DOHH2 (cell line): ENCODE data around the gene LIMS1.

ENCODE experiments used
- H3F3A ChIP-seq: fragments of 200-600 bp; sonication (generic), shearing (Covaris generic); 2 replicates; pipeline ENCODE4 v1.6.0; 2016; ENCODE audit warnings: antibody characterized with exemption, mild to moderate bottlenecking; ENCODE audit not compliant: control insufficient read depth, insufficient read depth
- H3K27ac ChIP-seq: fragments of 200-600 bp; sonication (generic); 2 replicates; pipeline ENCODE4 v1.5.1; 2014; ENCODE audit warnings: low read depth, mild to moderate bottlenecking, low read length, moderate library complexity
- H3K27me3 ChIP-seq: fragments of 200-600 bp; sonication (generic); 2 replicates; pipeline ENCODE4 v1.6.1; 2014; ENCODE audit warnings: mild to moderate bottlenecking, low read length, mixed read lengths; ENCODE audit not compliant: control insufficient read depth
- H3K36me3 ChIP-seq: fragments of 200-600 bp; sonication (generic); 2 replicates; pipeline ENCODE4 v1.6.1; 2014; ENCODE audit warnings: mild to moderate bottlenecking, low read length, moderate library complexity, mixed read lengths; ENCODE audit not compliant: control insufficient read depth
- H3K4me1 ChIP-seq: fragments of 200-600 bp; sonication (generic); 2 replicates; pipeline ENCODE4 v1.6.1; 2014; ENCODE audit warnings: mild to moderate bottlenecking, low read length, mixed read lengths; ENCODE audit not compliant: control insufficient read depth
- H3K4me2 ChIP-seq: fragments of 200-600 bp; sonication (generic); 2 replicates; pipeline ENCODE4 v1.6.0; 2014; ENCODE audit warnings: mild to moderate bottlenecking, low read length, moderate library complexity
- H3K4me3 ChIP-seq: fragments of 200-600 bp; sonication (generic); 2 replicates; pipeline ENCODE4 v1.5.1; 2014; ENCODE audit warnings: mild to moderate bottlenecking, low read length, mixed read lengths
- H3K79me2 ChIP-seq: fragments of 200-600 bp; sonication (generic); 2 replicates; pipeline ENCODE4 v1.6.1; 2014; ENCODE audit warnings: mild to moderate bottlenecking, low read length, mixed read lengths; ENCODE audit not compliant: control insufficient read depth
- H3K9me2 ChIP-seq: fragments of 200-600 bp; sonication (generic); replicated peaks from 2 replicates; pipeline ENCODE4 v1.6.1; 2014; ENCODE audit warnings: mild to moderate bottlenecking, low read length, mixed read lengths; ENCODE audit not compliant: control insufficient read depth
- H3K9me3 ChIP-seq: fragments of 200-600 bp; sonication (generic); 2 replicates; pipeline ENCODE4 v1.6.1; 2014; ENCODE audit warnings: antibody characterized with exemption, low read length, mixed read lengths; ENCODE audit not compliant: control insufficient read depth, insufficient read depth
- H4K20me1 ChIP-seq: fragments of 200-600 bp; sonication (generic); 2 replicates; pipeline ENCODE4 v1.6.0; 2014; ENCODE audit warnings: low read depth, mild to moderate bottlenecking, antibody characterized with exemption, low read length, moderate library complexity; ENCODE audit not compliant: control insufficient read depth, insufficient read depth
- CTCF ChIP-seq: fragments of 200-600 bp; sonication (generic); IDR thresholded peaks from one replicate; pipeline ENCODE4 v1.5.1; 2014; ENCODE audit warnings: antibody characterized with exemption, mild to moderate bottlenecking, low read depth, low read length; ENCODE audit not compliant: poor library complexity, severe bottlenecking
- EZH2phosphoT487 ChIP-seq: fragments of 200-600 bp; sonication (generic); IDR thresholded peaks from 2 replicates; pipeline ENCODE4 v1.6.1; 2017; ENCODE audit warnings: borderline replicate concordance, mild to moderate bottlenecking, antibody characterized with exemption, low read length, moderate library complexity, mixed read lengths

LIMS1 gene

GRCh38 chr2:108577099-108577498 is 42.8 kb downstream of the LIMS1 start:
- Histone ChIP-seq H3K4me3 (no peak overlapping the region), H3K4me1 (peaks cover 37% of the 10 kb centered on the region), H4K20me1 (peaks cover 5% of the 10 kb centered on the region; the same call in 1 of the 2 replicates), H3K4me2 (no peak overlapping the region), H3K27me3 (no peaks in the 10 kb centered on the region), H3K9me2 (no peaks in the 10 kb centered on the region), H3K27ac (no peak overlapping the region), H3F3A (no peaks in the 10 kb centered on the region), H3K79me2 (peaks cover 75% of the 10 kb centered on the region), H3K9me3 (no peaks in the 10 kb centered on the region), H3K36me3 (no peaks in the 10 kb centered on the region)
- TF ChIP-seq CTCF, result no peak
- TF ChIP-seq EZH2phosphoT487, result no peak

- Histone ChIP-seq H3K27ac (no peak overlapping the region), H3K4me2 (no peak overlapping the region), H4K20me1 (peaks cover 5% of the 10 kb centered on the region), H3K79me2 (peaks cover 59% of the 10 kb centered on the region), H3K27me3 (no peaks in the 10 kb centered on the region), H3K4me1 (peaks cover 40% of the 10 kb centered on the region), H3K36me3 (no peaks in the 10 kb centered on the region), H3K4me3 (no peak overlapping the region), H3F3A (no peaks in the 10 kb centered on the region; the same call in 1 of the 2 replicates), H3K9me2 (no peaks in the 10 kb centered on the region), H3K9me3 (no peaks in the 10 kb centered on the region)
- TF ChIP-seq CTCF, result no peak
- TF ChIP-seq EZH2phosphoT487, result no peak
Observed at GRCh38 chr2:108579623-108580022, 45.4 kb downstream of the LIMS1 start.

- Histone ChIP-seq H4K20me1 (peaks cover 5% of the 10 kb centered on the region), H3K4me1 (peaks cover 40% of the 10 kb centered on the region), H3K4me2 (no peak overlapping the region), H3K36me3 (no peaks in the 10 kb centered on the region), H3K27me3 (no peaks in the 10 kb centered on the region), H3K9me2 (no peaks in the 10 kb centered on the region), H3K9me3 (no peaks in the 10 kb centered on the region), H3K27ac (no peak overlapping the region), H3F3A (no peaks in the 10 kb centered on the region; the same call in 1 of the 2 replicates), H3K4me3 (no peak overlapping the region), H3K79me2 (peaks cover 59% of the 10 kb centered on the region)
- no peak for TF ChIP-seq EZH2phosphoT487
- no peak for TF ChIP-seq CTCF
Observed at GRCh38 chr2:108580050-108580449, 45.8 kb downstream of the LIMS1 start.
